ENCODE results near the gene PCSK9.

DNA sequence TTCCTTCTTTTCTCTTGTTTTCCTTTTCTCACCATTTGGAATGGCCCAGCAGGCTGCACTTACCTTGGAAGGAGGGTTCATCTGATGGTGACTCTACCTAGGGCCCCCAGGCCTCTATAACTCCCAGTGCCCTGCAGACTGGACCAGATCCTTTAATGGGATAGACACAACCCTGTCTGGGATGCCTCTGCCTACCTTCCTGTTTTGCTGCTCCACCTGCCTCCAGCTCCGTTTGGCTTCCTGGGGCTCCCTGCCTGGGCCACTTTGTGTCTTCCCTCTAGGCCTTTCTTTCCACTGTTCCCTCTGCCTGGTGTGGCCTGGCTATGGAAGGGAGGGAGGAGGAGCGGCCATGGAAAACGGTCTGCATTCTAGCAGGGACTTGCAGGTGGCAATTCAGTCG is 7.5 kb downstream of the PCSK9 start:
- TF ChIP-seq CTCF (IDR thresholded peaks at IDR 0.05 in 4 of 5, conservative IDR thresholded peaks at IDR 0.05 in 1 of 5) (no peak), POLR2A (IDR thresholded peaks at IDR 0.05) (no peak)

Measured in gastrocnemius medialis (tissue), 4 donors.